ENCODE results near the gene DDX20.

GRCh38 chr1:111778541-111779051 is 22.9 kb downstream of the DDX20 start:
- TF ChIP-seq EZH2phosphoT487 (IDR thresholded peaks at IDR 0.05; ENCODE audit: borderline replicate concordance, low read length) = no peak
- no peak for TF ChIP-seq CTCF (conservative IDR thresholded peaks at IDR 0.05; ENCODE audit: low read depth, low read length)
- TF ChIP-seq EZH2 (IDR thresholded peaks at IDR 0.05; ENCODE audit: low read length, unreplicated experiment) = no peak

Measured in PC-3 (cell line).